Measurements from ENCODE around the gene ABHD12. TPM values are rescaled to one million over a fixed set of nuclear protein-coding genes. Genes with fewer than 3 reads are reported as not detected.

Gene ABHD12
- total RNA-seq, 3 donors from 2014 or later, result 26.9 to 67.7 (median 53.4) TPM

DNA sequence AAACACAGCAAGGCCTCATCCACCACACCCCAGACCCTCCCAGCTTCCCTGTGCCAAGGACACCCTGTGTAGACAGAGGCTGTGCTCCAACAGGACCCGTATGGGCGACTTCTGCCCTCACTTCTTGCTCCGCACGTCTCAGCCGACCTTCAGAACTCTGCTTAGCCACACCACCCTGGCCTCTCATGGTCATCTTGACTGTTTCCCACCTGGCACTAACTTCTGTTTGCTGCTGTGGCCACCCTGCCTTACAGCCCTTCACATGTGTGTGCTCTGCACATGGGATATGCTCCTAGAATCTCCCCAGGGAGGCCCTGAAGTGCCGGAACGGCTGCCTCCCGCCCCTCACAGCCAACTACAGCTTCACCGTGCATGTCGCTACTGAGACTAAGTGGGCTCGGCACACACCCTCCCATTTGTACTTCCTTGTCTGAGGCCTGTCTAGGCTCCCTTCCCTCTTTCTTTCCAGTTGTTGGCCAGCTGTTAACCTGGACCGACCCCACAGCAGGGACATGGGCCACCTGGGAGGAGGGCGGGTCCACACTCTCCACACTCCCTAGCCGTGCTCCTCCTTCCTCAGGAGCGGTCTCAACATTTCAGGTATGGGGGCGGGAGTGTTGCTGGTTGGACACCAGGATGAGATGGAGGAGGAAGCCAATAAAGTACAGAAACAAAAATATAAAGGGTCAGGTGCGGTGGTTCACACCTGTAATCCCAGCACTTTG is 73.1 kb downstream of the ABHD12 start:
- Histone ChIP-seq H3K4me3 (no peak overlapping the region), H3K4me1 (no peaks in the 10 kb centered on the region), H3K27ac (no peak overlapping the region), H3K36me3 (no peaks in the 10 kb centered on the region), H3K27me3 (no peaks in the 10 kb centered on the region), H3K9me3 (no peaks in the 10 kb centered on the region)
- no peak for DNase-seq (ENCODE audit: low spot score in 2 of 2)
- TF ChIP-seq, protein P1, sequence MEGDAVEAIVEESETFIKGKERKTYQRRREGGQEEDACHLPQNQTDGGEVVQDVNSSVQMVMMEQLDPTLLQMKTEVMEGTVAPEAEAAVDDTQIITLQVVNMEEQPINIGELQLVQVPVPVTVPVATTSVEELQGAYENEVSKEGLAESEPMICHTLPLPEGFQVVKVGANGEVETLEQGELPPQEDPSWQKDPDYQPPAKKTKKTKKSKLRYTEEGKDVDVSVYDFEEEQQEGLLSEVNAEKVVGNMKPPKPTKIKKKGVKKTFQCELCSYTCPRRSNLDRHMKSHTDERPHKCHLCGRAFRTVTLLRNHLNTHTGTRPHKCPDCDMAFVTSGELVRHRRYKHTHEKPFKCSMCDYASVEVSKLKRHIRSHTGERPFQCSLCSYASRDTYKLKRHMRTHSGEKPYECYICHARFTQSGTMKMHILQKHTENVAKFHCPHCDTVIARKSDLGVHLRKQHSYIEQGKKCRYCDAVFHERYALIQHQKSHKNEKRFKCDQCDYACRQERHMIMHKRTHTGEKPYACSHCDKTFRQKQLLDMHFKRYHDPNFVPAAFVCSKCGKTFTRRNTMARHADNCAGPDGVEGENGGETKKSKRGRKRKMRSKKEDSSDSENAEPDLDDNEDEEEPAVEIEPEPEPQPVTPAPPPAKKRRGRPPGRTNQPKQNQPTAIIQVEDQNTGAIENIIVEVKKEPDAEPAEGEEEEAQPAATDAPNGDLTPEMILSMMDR (IDR thresholded peaks at IDR 0.05), result no peak
- TF ChIP-seq POLR2AphosphoS5 (IDR thresholded peaks at IDR 0.05) (no peak), POLR2A (IDR thresholded peaks at IDR 0.05) (no peak)
- intact Hi-C loops (cut with DNase I; ENCODE audit: low total_unique reads), result no loop called here

DNA sequence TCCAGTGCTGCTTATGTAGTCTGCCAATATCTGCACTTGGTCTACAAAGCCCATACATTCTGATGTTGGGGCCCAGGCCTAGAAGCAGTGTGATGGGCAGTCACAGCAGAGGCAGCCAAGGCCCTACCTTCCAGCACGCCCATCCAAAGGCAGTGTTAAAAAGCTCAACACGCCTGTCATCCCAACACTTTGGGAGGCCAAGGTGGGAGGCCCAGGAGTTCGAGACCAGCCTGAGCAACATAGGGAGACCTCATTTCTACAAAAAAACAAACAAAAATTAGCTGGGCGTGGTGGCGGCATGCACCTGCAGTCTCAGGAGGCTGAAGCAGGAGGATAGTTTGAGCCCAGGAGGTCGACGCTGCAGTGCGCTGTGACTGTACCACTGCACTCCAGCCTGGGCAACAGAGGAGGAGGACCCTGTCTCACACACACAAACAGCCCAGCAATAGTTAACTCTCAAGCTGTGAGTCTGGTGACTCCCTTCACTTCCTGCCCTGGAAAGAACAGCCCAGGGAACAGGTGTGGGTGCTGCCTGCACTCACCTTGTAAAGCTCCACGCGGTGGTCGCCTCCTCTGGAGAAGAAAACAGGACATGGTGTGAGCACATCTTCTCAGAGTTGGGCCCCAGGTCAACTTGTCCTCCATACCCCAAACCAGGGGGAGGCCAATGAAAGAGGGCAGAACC is 74.0 kb downstream of the ABHD12 start:
- Histone ChIP-seq H3K9me3 (no peaks in the 10 kb centered on the region), H3K4me1 (no peaks in the 10 kb centered on the region), H3K36me3 (no peaks in the 10 kb centered on the region), H3K27ac (no peak overlapping the region), H3K4me3 (no peak overlapping the region), H3K27me3 (no peaks in the 10 kb centered on the region)
- TF ChIP-seq, protein P1 (IDR thresholded peaks at IDR 0.05), result no peak
- TF ChIP-seq POLR2A (IDR thresholded peaks at IDR 0.05) (no peak), POLR2AphosphoS5 (IDR thresholded peaks at IDR 0.05) (no peak)
- DNase-seq (ENCODE audit: low spot score in 2 of 2), result no peak
- intact Hi-C loops (cut with DNase I; ENCODE audit: low total_unique reads), result no loop called here

DNA sequence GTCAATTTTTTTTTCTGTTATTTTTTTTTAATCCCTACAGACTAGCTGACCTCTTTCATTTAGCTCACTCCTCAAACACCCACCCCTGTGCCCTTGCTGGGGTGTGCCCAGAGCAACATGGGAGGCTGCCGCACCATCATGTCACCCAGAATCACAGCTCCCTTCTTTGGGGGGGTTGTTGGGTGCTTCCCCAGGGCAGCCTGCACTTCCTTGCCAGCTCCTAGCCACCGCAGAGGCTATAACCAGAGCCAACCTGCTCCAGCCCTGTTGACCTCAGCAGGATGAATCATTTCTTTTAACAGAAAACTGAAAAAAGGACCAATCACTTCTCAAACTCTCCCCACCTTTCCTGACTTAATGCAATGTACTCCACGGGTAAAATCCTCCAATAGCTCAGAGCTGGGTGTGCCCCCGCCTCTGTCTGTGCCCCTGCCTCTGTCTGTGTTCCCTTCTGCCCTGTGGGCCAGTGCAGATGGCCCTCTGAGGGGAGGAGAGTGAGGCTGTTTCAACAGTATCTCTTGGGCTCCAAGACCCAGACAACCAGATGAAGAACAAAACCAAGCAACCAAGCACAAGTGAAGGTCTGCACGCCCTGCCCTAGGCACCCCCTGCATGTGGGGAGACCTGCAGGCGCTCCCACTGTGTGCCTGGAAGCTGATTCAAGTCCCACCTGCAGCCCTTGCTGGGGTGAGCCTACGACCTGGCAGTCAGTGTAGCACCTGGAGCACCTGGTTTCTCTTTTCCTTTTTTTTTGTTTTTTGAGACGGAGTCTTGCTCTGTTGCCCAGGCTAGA is 75.0 kb downstream of the ABHD12 start:
- H3K4me1 ChIP-seq, result peaks cover 2 to 7% of the 10 kb centered on the region in 2 donors
- intact Hi-C loops (cut with DNase I; ENCODE audit: low total_unique reads), result no loop called here
- H3K27me3 ChIP-seq, result no peaks in the 10 kb centered on the region
- DNase-seq (ENCODE audit: low spot score in 2 of 2), result no peak
- H3K36me3 ChIP-seq, result no peaks in the 10 kb centered on the region
- no peak overlapping the region for H3K27ac ChIP-seq
- TF ChIP-seq, protein P1 (IDR thresholded peaks at IDR 0.05), result no peak
- TF ChIP-seq POLR2AphosphoS5 (IDR thresholded peaks at IDR 0.05) (no peak), POLR2A (IDR thresholded peaks at IDR 0.05) (no peak)
- no peak overlapping the region for H3K4me3 ChIP-seq
- H3K9me3 ChIP-seq, result no peaks in the 10 kb centered on the region

DNA sequence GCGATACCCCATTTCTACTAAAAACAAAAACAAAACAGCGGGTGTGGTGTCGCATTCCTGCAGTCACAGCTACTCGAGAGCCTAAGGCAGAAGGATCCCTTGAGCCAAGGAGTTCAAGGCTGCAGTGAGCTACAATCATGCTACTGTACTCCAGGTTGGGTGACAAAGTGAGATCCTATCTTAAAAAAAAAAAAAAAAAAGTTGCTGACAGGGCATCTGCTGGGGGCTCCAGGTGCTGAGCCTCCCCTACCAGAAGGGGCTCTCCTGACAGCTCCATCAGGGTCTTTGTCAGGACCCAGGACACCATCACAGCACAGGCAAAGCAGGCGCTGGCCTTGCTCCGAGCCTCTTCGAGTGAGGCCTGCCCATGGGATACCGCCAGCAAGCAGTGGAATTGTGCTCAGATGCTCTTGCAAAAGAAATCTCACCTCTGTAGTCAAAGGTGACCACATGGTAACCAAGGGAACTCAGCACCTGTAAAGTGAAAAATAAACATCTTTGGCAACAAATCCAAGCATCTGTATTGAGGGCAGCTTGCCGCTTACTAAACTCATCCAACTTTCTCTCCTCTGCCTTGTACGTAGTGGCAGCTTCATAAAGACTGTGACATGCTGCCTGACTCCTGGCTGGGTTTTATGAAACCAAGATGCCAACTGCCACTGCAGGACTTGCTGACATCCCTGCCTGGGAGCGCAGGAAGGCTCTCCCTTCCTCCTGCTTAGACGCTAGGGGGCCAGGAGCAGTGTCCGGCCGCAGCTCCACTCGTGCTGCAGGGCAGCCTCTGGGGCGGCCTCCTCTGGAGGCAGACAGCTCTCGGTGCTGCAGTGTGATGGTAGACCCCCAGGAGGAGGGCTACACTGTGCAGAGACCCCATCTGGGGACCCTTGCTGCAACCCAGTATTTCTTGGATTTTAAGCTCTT is 75.9 kb downstream of the ABHD12 start:
- no peak for DNase-seq (ENCODE audit: low spot score in 2 of 2)
- TF ChIP-seq, protein P1 (IDR thresholded peaks at IDR 0.05), result no peak
- no peak for TF ChIP-seq POLR2A (IDR thresholded peaks at IDR 0.05)
- no peak for TF ChIP-seq POLR2AphosphoS5 (IDR thresholded peaks at IDR 0.05)
- Histone ChIP-seq H3K4me1 (peaks cover 7 to 13% of the 10 kb centered on the region in 2 donors), H3K9me3 (no peaks in the 10 kb centered on the region), H3K36me3 (no peaks in the 10 kb centered on the region), H3K27me3 (no peaks in the 10 kb centered on the region), H3K27ac (no peak overlapping the region), H3K4me3 (no peak overlapping the region)
- intact Hi-C loops (cut with DNase I; ENCODE audit: low total_unique reads), result no loop called here
